Lower leg skin (tissue), 4 donors: ENCODE results near the gene KDM5A. TPM values are rescaled to one million over a fixed set of nuclear protein-coding genes. Genes with fewer than 3 reads are reported as not detected.

Experiments
- DNase-seq, 2 donors: peaks; one replicate each; pipeline ENCODE4 v3.0.0-alpha.2; 2019; ENCODE audit warnings: low spot score in 2 of 2
- H3K4me3 ChIP-seq: fragments of 200-600 bp; sonication (generic); 2 replicates; pipeline ENCODE4 v1.5.1; 2017; ENCODE audit warnings: mild to moderate bottlenecking, low read depth; ENCODE audit not compliant: poor library complexity, severe bottlenecking
- POLR2A ChIP-seq, 2 donors: fragments of 450-650 bp; IDR thresholded peaks; one replicate each; pipeline ENCODE4 v1.6.1; 2016 to 2017; ENCODE audit warnings: antibody characterized with exemption in 2 of 2, mild to moderate bottlenecking in 1 of 2, moderate library complexity in 1 of 2
- WGBS, 2 donors: methylation state at CpG; one replicate each; pipeline ENCODE4 v1.1.5; 2018; 5-methylcytosine and 5-hydroxymethylcytosine counted together
- intact Hi-C: fragments of 100-400 bp; cut with DNase I; formaldehyde crosslinking; loops from one replicate; pipeline ENCODE4 v1.15.0; 2023; ENCODE audit warnings: low total_unique reads
- total RNA-seq, 4 donors: library from RNA; depleted of rRNA; stranded (reverse); fragments of >200 nt; gene quantifications; one replicate each; pipeline ENCODE4 v1.1.0, GENCODE V29; 2016
- TF ChIP-seq, protein P1 (sequence below), 3 donors: fragments of 450-650 bp; IDR thresholded peaks; one replicate each; pipeline ENCODE4 v1.5.1; 2016; ENCODE audit warnings: antibody characterized with exemption in 3 of 3, mild to moderate bottlenecking in 3 of 3, moderate library complexity in 2 of 3

KDM5A gene
- total RNA-seq, 4 donors from 2014 or later: 43.5 to 85.0 (median 67.0) TPM

DNA sequence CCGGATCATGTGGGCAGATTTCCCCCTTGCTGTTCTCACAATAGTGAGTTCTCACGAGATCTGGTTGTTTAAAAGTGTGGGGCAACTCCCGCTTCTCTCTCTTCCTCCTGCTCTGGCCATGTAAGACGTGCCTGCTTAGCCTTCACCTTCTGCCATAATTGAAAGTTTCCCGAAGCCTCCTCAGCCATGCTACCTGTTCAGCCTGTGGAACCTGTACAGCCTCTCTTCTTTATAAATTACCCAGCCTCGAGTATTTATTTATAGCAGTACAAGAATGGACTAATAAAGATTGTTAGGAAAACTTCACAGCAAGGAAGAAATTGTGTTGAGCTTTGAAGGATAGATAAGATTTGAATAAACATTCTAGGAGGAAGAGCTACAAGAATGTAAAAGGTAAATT is 52.1 kb downstream of the KDM5A start:
- no peak for TF ChIP-seq POLR2A (IDR thresholded peaks at IDR 0.05)
- TF ChIP-seq, protein P1, sequence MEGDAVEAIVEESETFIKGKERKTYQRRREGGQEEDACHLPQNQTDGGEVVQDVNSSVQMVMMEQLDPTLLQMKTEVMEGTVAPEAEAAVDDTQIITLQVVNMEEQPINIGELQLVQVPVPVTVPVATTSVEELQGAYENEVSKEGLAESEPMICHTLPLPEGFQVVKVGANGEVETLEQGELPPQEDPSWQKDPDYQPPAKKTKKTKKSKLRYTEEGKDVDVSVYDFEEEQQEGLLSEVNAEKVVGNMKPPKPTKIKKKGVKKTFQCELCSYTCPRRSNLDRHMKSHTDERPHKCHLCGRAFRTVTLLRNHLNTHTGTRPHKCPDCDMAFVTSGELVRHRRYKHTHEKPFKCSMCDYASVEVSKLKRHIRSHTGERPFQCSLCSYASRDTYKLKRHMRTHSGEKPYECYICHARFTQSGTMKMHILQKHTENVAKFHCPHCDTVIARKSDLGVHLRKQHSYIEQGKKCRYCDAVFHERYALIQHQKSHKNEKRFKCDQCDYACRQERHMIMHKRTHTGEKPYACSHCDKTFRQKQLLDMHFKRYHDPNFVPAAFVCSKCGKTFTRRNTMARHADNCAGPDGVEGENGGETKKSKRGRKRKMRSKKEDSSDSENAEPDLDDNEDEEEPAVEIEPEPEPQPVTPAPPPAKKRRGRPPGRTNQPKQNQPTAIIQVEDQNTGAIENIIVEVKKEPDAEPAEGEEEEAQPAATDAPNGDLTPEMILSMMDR (IDR thresholded peaks at IDR 0.05): no peak
- intact Hi-C loops: no loop called here
- no peak overlapping the region for H3K4me3 ChIP-seq
- no peak for DNase-seq
- 64 to 85% methylated on average over 6 of the region's 6 CpGs for WGBS, 2 donors

DNA sequence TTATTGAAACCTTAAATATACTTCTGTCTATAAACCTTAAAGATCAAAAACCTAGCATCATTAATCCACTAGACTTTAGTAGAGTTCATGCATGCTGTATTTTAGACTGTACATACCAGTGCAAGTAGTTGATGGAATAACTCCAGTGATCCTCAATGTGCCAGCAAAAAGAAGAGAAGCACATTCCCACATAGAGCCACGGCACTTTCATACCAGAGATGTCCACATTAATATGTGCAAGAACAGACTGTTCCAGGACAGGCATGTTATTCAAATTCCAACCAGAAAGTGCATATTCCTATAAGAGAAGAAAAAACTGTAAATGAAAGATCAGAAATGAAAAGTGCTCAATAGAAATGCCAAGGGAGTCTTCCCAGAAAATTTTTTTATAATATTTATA is 55.0 kb downstream of the KDM5A start:
- no peak overlapping the region for H3K4me3 ChIP-seq
- no peak for TF ChIP-seq POLR2A (IDR thresholded peaks at IDR 0.05)
- TF ChIP-seq, protein P1 (IDR thresholded peaks at IDR 0.05): no peak
- DNase-seq: no peak
- WGBS, 2 donors: 67 to 68% methylated on average over 1 of the region's 1 CpG
- intact Hi-C loops: no loop called here

DNA sequence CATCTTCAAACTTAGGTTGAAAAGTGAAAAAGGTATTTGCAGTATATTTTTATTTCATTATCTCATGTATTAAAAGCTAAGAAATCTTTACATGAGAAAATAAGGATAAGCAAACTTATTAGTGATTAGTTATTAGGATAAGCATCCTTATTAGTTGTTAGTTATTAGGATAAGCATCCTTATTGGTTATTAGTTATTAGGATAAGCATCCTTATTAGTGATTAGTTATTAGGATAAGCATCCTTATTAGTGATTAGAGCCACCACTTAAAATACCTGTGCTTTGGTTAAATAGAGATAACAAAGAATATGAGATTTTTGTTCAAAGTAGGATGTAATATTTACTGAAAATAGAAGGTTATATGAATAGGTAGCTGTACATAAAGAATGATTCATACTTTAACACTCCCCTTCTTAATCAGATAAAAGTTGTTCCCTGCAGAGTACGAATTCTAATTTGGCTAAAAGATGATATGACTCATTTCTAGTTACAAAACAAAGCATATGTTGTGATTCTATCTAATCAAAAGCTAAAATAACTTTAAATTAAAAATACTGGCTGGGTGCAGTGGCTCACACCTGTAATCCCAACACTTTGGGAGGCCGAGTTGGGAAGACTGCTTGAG is 56.4 kb downstream of the KDM5A start:
- intact Hi-C loops: no loop called here
- WGBS, 2 donors: 43 to 61% methylated on average over 2 of the region's 2 CpGs
- DNase-seq: no peak
- no peak overlapping the region for H3K4me3 ChIP-seq
- TF ChIP-seq POLR2A (IDR thresholded peaks at IDR 0.05): no peak
- TF ChIP-seq, protein P1 (IDR thresholded peaks at IDR 0.05): no peak

DNA sequence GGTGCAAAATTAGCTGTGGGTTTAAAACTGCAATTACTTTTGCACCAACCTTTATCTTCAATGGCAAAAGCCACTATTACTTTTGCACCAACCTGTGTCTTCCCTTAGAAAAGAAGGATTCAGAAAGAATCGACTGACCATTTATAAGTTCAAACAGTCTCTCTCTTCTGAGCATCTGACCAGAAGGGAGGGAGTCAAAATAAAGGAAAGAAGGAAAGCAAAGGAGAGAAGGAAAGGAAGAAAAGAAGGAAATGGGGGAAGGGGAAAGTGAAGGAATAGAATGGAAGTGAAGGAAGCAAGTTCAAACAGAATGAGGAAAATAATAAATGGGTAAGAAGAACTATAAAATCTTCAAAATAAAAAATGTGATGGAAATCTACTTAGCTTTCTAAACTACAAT is 57.8 kb downstream of the KDM5A start:
- TF ChIP-seq POLR2A (IDR thresholded peaks at IDR 0.05): no peak
- TF ChIP-seq, protein P1 (IDR thresholded peaks at IDR 0.05): no peak
- no peak overlapping the region for H3K4me3 ChIP-seq
- no peak for DNase-seq
- intact Hi-C loops: no loop called here
- WGBS, 2 donors: 89 to 97% methylated on average over 1 of the region's 1 CpG

DNA sequence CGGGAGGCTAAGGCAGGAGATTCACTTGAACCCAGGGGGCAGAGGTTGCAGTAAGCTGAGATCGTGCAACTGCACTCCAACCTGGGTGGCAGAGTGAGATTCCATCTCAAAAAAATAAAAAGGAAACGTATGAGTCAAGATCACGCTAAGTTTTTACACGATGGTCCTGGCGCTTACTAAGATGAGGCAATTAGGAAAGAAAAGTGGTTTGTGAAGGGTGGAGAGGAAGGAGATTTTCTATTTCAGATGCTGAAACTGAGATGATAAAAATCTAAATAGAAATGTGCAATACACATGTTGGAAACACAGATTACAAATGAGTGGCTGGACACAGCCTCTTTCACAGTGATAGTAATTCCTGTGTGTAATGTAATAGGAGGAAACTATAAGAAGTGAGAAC is 63.2 kb downstream of the KDM5A start:
- no peak for DNase-seq
- intact Hi-C loops: no loop called here
- TF ChIP-seq, protein P1 (IDR thresholded peaks at IDR 0.05): no peak
- TF ChIP-seq POLR2A (IDR thresholded peaks at IDR 0.05): no peak
- 59 to 76% methylated on average over 6 of the region's 6 CpGs for WGBS, 2 donors
- H3K4me3 ChIP-seq: no peak overlapping the region

DNA sequence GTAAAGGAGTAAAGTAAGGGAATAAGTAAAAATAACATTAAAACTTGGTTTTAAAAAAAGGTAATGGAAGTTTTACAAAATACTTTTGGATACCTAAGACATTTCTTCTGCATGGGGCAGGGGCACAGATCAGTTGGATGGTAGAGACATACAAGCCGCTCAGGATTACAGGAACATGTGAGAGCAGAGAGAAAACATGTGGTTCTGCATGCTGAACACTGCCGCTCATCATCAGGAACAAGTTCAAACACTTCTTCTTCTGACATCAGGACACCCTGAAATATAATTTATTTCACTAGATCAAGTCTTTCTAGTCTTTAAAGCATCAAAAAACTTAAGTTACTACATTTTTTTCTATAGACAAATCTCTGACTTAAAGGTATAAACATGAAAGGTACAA is 65.6 kb downstream of the KDM5A start:
- no peak for DNase-seq
- TF ChIP-seq POLR2A (IDR thresholded peaks at IDR 0.05): no peak
- TF ChIP-seq, protein P1 (IDR thresholded peaks at IDR 0.05): no peak
- WGBS, 2 donors: 48 to 51% methylated on average over 2 of the region's 2 CpGs

More for the DNA sequence above, 65.6 kb downstream of the KDM5A start:
- intact Hi-C loops: no loop called here
- no peak overlapping the region for H3K4me3 ChIP-seq
